Neutrophil (primary cell): ENCODE data around the gene KRT40.
A peak's percentile ranks its signal among the peaks of the same experiment; 100 is the strongest.

Source experiments
- H3K27ac ChIP-seq: fragments of 200-600 bp; sonication (generic); 2 replicates; pipeline ENCODE4 v1.5.1; 2016; ENCODE audit warnings: mild to moderate bottlenecking, moderate library complexity
- H3K27me3 ChIP-seq: fragments of 200-600 bp; sonication (generic); 2 replicates; pipeline ENCODE4 v1.6.0; 2016; ENCODE audit warnings: mild to moderate bottlenecking
- H3K36me3 ChIP-seq: fragments of 200-600 bp; sonication (generic); 2 replicates; pipeline ENCODE4 v1.5.1; 2017
- H3K4me1 ChIP-seq, 2 experiments: fragments of 200-600 bp in 1 of 2; sonication (generic) in 1 of 2; 1 replicate in 1 of 2; 2 replicates in 1 of 2; pipeline versions ENCODE4 v1.5.1 to v1.6.1; 2013 to 2016; ENCODE audit warnings: low read depth in 1 of 2, low read length in 1 of 2, mild to moderate bottlenecking in 1 of 2, moderate library complexity in 1 of 2; ENCODE audit not compliant: control insufficient read depth in 1 of 2, insufficient read depth in 1 of 2
- H3K4me3 ChIP-seq, 2 experiments: fragments of 200-600 bp in 1 of 2; sonication (generic) in 1 of 2; 1 replicate in 1 of 2; 2 replicates in 1 of 2; pipeline ENCODE4 v1.5.1; 2013 to 2016; ENCODE audit warnings: low read depth in 1 of 2, low read length in 1 of 2, mild to moderate bottlenecking in 1 of 2, moderate library complexity in 1 of 2
- H3K9me3 ChIP-seq: fragments of 200-600 bp; sonication (generic); 2 replicates; pipeline ENCODE4 v1.5.1; 2016
- TF ChIP-seq, protein P1 (sequence below): fragments of 200-600 bp; sonication (generic); IDR thresholded peaks from 2 replicates; pipeline ENCODE4 v1.5.1; 2016; ENCODE audit warnings: antibody characterized with exemption

Gene KRT40

DNA sequence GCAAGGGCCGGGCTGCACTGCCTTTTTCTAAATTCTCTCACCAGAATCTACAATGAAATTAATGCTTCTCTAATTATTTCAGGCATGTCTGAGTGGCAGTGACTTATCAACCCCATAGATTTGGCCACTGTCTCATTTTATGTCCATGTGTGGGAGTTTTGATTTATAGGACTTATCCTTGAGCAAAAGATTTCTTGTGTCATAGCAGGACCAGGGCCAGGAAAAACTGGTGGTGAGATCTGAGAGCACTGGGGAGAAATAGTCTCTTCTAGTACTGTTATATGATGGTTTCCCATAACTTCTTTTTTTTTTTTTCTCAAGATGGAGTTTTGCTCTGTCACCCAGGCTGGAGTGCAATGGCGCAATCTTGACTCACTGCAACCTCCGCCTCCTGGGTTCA is 45.1 kb downstream of the KRT40 start:
- H3K4me1 ChIP-seq: peaks cover 34 to 47% of the 10 kb centered on the region in 2 experiments

DNA sequence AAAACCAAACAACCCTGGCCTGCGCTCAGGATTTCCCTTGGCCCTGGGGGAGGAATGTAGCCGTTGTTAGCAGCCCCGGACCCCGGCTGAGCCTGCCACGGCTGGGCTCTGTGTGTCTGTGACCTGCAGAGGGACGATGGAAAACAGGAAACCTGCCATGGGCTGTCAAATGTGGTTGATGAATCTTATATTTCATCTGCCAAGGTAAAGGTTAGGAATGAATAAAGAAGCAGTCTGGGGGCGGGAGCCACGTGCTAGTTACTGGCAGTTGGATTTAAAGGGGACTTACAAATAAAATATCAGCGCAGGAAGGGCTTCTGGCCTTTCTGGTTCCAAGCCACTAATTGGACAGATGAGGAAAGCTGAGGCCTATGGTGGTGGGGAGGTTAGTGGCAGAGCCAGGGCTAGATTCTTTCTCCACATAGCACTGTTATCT is 46.7 kb downstream of the KRT40 start, which contains the start of gene KRT23:
Gene KRT23, minus strand, starts transcription at position 263 of the 436 bp plus-strand sequence. CDS start 1,043 bp downstream, outside the sequence.
- Histone ChIP-seq H3K36me3 (peaks cover 10% of the 10 kb centered on the region), H3K4me1 (peaks cover 47 to 61% of the 10 kb centered on the region in 2 experiments), H3K27me3 (peaks cover 5% of the 10 kb centered on the region), H3K4me3 (peak within 1 kb of the TSS; percentile 62 to 67), H3K27ac (peak within 1 kb of the TSS; percentile 86), H3K9me3 (no peaks in the 10 kb centered on the region)
- TF ChIP-seq, protein P1, sequence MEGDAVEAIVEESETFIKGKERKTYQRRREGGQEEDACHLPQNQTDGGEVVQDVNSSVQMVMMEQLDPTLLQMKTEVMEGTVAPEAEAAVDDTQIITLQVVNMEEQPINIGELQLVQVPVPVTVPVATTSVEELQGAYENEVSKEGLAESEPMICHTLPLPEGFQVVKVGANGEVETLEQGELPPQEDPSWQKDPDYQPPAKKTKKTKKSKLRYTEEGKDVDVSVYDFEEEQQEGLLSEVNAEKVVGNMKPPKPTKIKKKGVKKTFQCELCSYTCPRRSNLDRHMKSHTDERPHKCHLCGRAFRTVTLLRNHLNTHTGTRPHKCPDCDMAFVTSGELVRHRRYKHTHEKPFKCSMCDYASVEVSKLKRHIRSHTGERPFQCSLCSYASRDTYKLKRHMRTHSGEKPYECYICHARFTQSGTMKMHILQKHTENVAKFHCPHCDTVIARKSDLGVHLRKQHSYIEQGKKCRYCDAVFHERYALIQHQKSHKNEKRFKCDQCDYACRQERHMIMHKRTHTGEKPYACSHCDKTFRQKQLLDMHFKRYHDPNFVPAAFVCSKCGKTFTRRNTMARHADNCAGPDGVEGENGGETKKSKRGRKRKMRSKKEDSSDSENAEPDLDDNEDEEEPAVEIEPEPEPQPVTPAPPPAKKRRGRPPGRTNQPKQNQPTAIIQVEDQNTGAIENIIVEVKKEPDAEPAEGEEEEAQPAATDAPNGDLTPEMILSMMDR: no peak

More for the DNA sequence above, 45.1 kb downstream of the KRT40 start:
- Histone ChIP-seq H3K36me3 (no peaks in the 10 kb centered on the region), H3K4me3 (no peak overlapping the region), H3K27me3 (peaks cover 8% of the 10 kb centered on the region), H3K27ac (peak overlapping the region; percentile 20), H3K9me3 (no peaks in the 10 kb centered on the region)
- TF ChIP-seq, protein P1: no peak

DNA sequence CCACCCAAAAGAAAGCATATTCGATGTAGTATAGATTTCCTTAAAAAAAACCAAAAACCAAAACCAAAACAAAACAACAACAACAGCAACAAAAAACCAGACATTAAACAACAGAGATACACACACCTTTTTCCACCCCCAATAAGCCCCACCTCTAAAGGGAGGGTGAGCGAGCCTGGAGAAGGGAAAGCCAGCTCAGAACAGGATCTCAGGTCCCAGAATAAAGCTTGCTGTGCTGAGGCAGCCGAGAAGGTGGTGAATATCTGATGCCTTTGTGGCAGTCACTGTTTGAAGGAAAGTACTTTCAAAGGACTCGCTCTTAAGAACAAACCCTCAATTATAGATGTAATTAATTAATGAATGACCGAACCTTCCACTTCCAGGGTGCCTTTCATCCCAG is 47.1 kb downstream of the KRT40 start:
- Histone ChIP-seq H3K27ac (peak overlapping the region; percentile 86), H3K4me1 (peaks cover 47 to 65% of the 10 kb centered on the region in 2 experiments), H3K27me3 (peaks cover 5% of the 10 kb centered on the region), H3K4me3 (peak overlapping the region; percentile 62 to 67), H3K36me3 (peaks cover 14% of the 10 kb centered on the region), H3K9me3 (no peaks in the 10 kb centered on the region)
- TF ChIP-seq, protein P1: no peak

DNA sequence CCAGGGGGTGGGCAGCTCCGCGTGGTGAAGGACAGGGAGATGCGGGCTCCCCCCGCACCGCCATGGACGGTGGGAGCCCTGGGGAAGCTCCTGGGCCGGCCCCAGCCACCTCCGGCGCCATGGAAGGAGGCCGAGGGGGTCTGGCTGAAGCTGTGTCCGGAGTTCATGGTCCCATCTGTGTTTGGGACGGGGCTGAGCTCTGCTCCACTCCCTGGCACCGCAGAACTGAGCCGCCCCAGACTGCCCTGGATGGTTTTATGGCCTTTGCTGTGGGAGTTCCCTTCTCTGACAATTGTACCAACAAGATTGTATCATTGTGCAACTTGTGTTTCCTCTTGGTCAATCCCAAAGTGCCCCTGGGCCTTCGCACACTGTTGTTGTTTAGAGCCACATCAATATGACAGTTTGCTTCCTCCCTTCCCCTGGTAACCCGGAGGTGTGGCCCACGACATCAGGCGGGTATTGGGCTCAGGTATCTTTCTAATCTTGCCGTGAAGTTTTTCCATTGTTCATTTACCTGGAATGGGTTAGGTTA is 47.6 kb downstream of the KRT40 start:
- Histone ChIP-seq H3K9me3 (no peaks in the 10 kb centered on the region), H3K36me3 (peaks cover 19% of the 10 kb centered on the region), H3K27me3 (peaks cover 9% of the 10 kb centered on the region), H3K27ac (peak overlapping the region; percentile 86), H3K4me3 (peak overlapping the region; percentile 62 to 67), H3K4me1 (peaks cover 42 to 61% of the 10 kb centered on the region in 2 experiments)
- TF ChIP-seq, protein P1: no peak

DNA sequence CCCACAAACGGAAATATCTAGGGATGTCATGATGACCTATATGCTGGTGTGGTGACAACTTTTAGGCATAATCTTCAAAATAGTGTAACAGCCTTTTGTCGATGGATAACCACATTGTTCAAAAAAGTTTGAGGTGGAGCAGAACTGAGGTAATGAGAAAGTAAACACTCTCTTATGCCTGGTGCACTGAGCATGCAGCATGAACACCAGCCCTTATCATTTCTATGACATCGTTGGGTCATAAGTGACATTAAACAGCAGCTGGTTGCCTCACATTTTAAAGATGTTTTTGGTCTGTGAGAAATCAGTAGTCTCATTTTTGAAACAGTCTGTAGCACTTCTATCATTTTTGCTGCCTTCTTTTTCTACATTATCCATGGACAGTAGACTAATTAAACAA is 48.5 kb downstream of the KRT40 start:
- peak overlapping the region; percentile 86 for H3K27ac ChIP-seq
- TF ChIP-seq, protein P1: no peak

More for the DNA sequence above, 48.5 kb downstream of the KRT40 start:
- Histone ChIP-seq H3K4me3 (peak overlapping the region; percentile 62 to 67), H3K4me1 (peaks cover 37 to 61% of the 10 kb centered on the region in 2 experiments), H3K9me3 (no peaks in the 10 kb centered on the region), H3K36me3 (peaks cover 26% of the 10 kb centered on the region), H3K27me3 (peaks cover 9% of the 10 kb centered on the region)
